Stimulated activated naive CD8-positive, alpha-beta T cell treated with anti-CD3 and anti-CD28 coated beads, Interleukin-15, Interleukin-2, amounts not matched to agents 100 ng/mL and 50 ng/mL, for 24 hours (primary cell): Measurements from ENCODE around the gene IL16.
"Not testable (repeated sequence)": the region's sequence is repeated elsewhere in the genome, so short reads cannot be mapped to it uniquely, and the experiment has no call there.

ENCODE experiments used
- H3K27ac Mint-ChIP-seq: one replicate; pipeline ENCODE4 v1.8.0; 2021; ENCODE audit warnings: mild to moderate bottlenecking, mixed read lengths
- H3K27me3 Mint-ChIP-seq: one replicate; pipeline ENCODE4 v1.8.0; 2021; ENCODE audit warnings: mixed read lengths
- H3K36me3 Mint-ChIP-seq: one replicate; pipeline ENCODE4 v1.8.0; 2021; ENCODE audit warnings: low read depth, mixed read lengths
- H3K4me1 Mint-ChIP-seq: one replicate; pipeline ENCODE4 v1.8.0; 2021; ENCODE audit warnings: low read depth, mixed read lengths
- H3K4me3 Mint-ChIP-seq: one replicate; pipeline ENCODE4 v1.8.0; 2021; ENCODE audit warnings: mild to moderate bottlenecking, mixed read lengths
- H3K9me3 Mint-ChIP-seq: one replicate; pipeline ENCODE4 v1.8.0; 2021; ENCODE audit warnings: mixed read lengths

Gene IL16

GRCh38 chr15:81337241-81337640 lies 140.6 kb downstream of the IL16 start:
- Mint-ChIP-seq H3K27ac (no peak overlapping the region), H3K9me3 (no peaks in the 10 kb centered on the region), H3K4me1 (no peaks in the 10 kb centered on the region), H3K27me3 (no peaks in the 10 kb centered on the region), H3K36me3 (no peaks in the 10 kb centered on the region), H3K4me3 (no peak overlapping the region)

GRCh38 chr15:81337713-81338157 lies 141.1 kb downstream of the IL16 start:
- no peak overlapping the region for H3K4me3 Mint-ChIP-seq

GRCh38 chr15:81338170-81339007 lies 141.7 kb downstream of the IL16 start:
- Mint-ChIP-seq H3K9me3 (no peaks in the 10 kb centered on the region), H3K4me1 (no peaks in the 10 kb centered on the region), H3K36me3 (no peaks in the 10 kb centered on the region), H3K27ac (no peak overlapping the region), H3K4me3 (no peak overlapping the region), H3K27me3 (no peaks in the 10 kb centered on the region)

More at GRCh38 chr15:81337713-81338157, 141.1 kb downstream of the IL16 start:
- H3K9me3 Mint-ChIP-seq = no peaks in the 10 kb centered on the region
- H3K27ac Mint-ChIP-seq = no peak overlapping the region
- no peaks in the 10 kb centered on the region for H3K4me1 Mint-ChIP-seq
- H3K27me3 Mint-ChIP-seq = no peaks in the 10 kb centered on the region
- no peaks in the 10 kb centered on the region for H3K36me3 Mint-ChIP-seq

- Mint-ChIP-seq H3K4me3 (no peak overlapping the region), H3K27ac (no peak overlapping the region), H3K36me3 (peaks cover 3% of the 10 kb centered on the region), H3K4me1 (no peaks in the 10 kb centered on the region), H3K9me3 (no peaks in the 10 kb centered on the region), H3K27me3 (no peaks in the 10 kb centered on the region)
Observed at GRCh38 chr15:81339321-81339720, 142.6 kb downstream of the IL16 start.

- Mint-ChIP-seq H3K4me1 (no peaks in the 10 kb centered on the region), H3K9me3 (no peaks in the 10 kb centered on the region), H3K36me3 (peaks cover 3% of the 10 kb centered on the region), H3K27me3 (no peaks in the 10 kb centered on the region), H3K27ac (no peak overlapping the region), H3K4me3 (no peak overlapping the region)
Observed at GRCh38 chr15:81339851-81340250, 143.2 kb downstream of the IL16 start.

GRCh38 chr15:81341351-81341750 lies 144.7 kb downstream of the IL16 start:
- no peak overlapping the region for H3K27ac Mint-ChIP-seq
- H3K36me3 Mint-ChIP-seq = peaks cover 3% of the 10 kb centered on the region
- H3K4me1 Mint-ChIP-seq = no peaks in the 10 kb centered on the region
- no peak overlapping the region for H3K4me3 Mint-ChIP-seq
- no peaks in the 10 kb centered on the region for H3K9me3 Mint-ChIP-seq
- no peaks in the 10 kb centered on the region for H3K27me3 Mint-ChIP-seq

GRCh38 chr15:81343371-81343770 lies 146.7 kb downstream of the IL16 start:
- H3K4me3 Mint-ChIP-seq = no peak overlapping the region
- H3K9me3 Mint-ChIP-seq = no peaks in the 10 kb centered on the region
- no peak overlapping the region for H3K27ac Mint-ChIP-seq
- H3K27me3 Mint-ChIP-seq = no peaks in the 10 kb centered on the region
- no peaks in the 10 kb centered on the region for H3K4me1 Mint-ChIP-seq
- H3K36me3 Mint-ChIP-seq = peaks cover 3% of the 10 kb centered on the region

GRCh38 chr15:81346611-81347010 lies 149.9 kb downstream of the IL16 start:
- H3K4me1 Mint-ChIP-seq = no peaks in the 10 kb centered on the region
- H3K27me3 Mint-ChIP-seq = no peaks in the 10 kb centered on the region
- H3K36me3 Mint-ChIP-seq = peaks cover 3% of the 10 kb centered on the region
- no peak overlapping the region for H3K4me3 Mint-ChIP-seq
- H3K9me3 Mint-ChIP-seq = no peaks in the 10 kb centered on the region
- no peak overlapping the region for H3K27ac Mint-ChIP-seq

GRCh38 chr15:81347910-81348309 lies 151.2 kb downstream of the IL16 start:
- Mint-ChIP-seq H3K27me3 (no peaks in the 10 kb centered on the region), H3K4me3 (no peak overlapping the region), H3K36me3 (peaks cover 3% of the 10 kb centered on the region), H3K4me1 (no peaks in the 10 kb centered on the region), H3K9me3 (no peaks in the 10 kb centered on the region), H3K27ac (no peak overlapping the region)

- not testable (repeated sequence) for H3K27ac Mint-ChIP-seq, H3K9me3 Mint-ChIP-seq, H3K27me3 Mint-ChIP-seq, H3K4me3 Mint-ChIP-seq, H3K4me1 Mint-ChIP-seq, H3K36me3 Mint-ChIP-seq
Observed at GRCh38 chr15:81348691-81349090, 152.0 kb downstream of the IL16 start.

GRCh38 chr15:81349271-81349670 lies 152.6 kb downstream of the IL16 start:
- Mint-ChIP-seq H3K27ac (no peak overlapping the region), H3K36me3 (no peaks in the 10 kb centered on the region), H3K27me3 (no peaks in the 10 kb centered on the region), H3K4me1 (no peaks in the 10 kb centered on the region), H3K4me3 (no peak overlapping the region), H3K9me3 (no peaks in the 10 kb centered on the region)

- H3K4me3 Mint-ChIP-seq = no peak overlapping the region
- no peaks in the 10 kb centered on the region for H3K9me3 Mint-ChIP-seq
- no peaks in the 10 kb centered on the region for H3K4me1 Mint-ChIP-seq
- no peaks in the 10 kb centered on the region for H3K36me3 Mint-ChIP-seq
- no peaks in the 10 kb centered on the region for H3K27me3 Mint-ChIP-seq
- no peak overlapping the region for H3K27ac Mint-ChIP-seq
Observed at GRCh38 chr15:81351651-81352050, 155.0 kb downstream of the IL16 start.

GRCh38 chr15:81356252-81356651 lies 159.6 kb downstream of the IL16 start:
- H3K27ac Mint-ChIP-seq = no peak overlapping the region
- no peaks in the 10 kb centered on the region for H3K27me3 Mint-ChIP-seq
- no peaks in the 10 kb centered on the region for H3K36me3 Mint-ChIP-seq
- no peaks in the 10 kb centered on the region for H3K9me3 Mint-ChIP-seq
- H3K4me3 Mint-ChIP-seq = no peak overlapping the region
- no peaks in the 10 kb centered on the region for H3K4me1 Mint-ChIP-seq

GRCh38 chr15:81357180-81357686 lies 160.6 kb downstream of the IL16 start:
- Mint-ChIP-seq H3K9me3 (no peaks in the 10 kb centered on the region), H3K27me3 (no peaks in the 10 kb centered on the region), H3K4me3 (no peak overlapping the region), H3K36me3 (no peaks in the 10 kb centered on the region), H3K4me1 (no peaks in the 10 kb centered on the region), H3K27ac (no peak overlapping the region)

GRCh38 chr15:81358248-81358647 lies 161.6 kb downstream of the IL16 start:
- no peak overlapping the region for H3K4me3 Mint-ChIP-seq
- H3K27me3 Mint-ChIP-seq = no peaks in the 10 kb centered on the region
- no peak overlapping the region for H3K27ac Mint-ChIP-seq
- no peaks in the 10 kb centered on the region for H3K36me3 Mint-ChIP-seq
- no peaks in the 10 kb centered on the region for H3K9me3 Mint-ChIP-seq
- no peaks in the 10 kb centered on the region for H3K4me1 Mint-ChIP-seq

GRCh38 chr15:81360491-81360890 lies 163.8 kb downstream of the IL16 start:
- no peak overlapping the region for H3K27ac Mint-ChIP-seq
- H3K27me3 Mint-ChIP-seq = no peaks in the 10 kb centered on the region
- H3K4me1 Mint-ChIP-seq = no peaks in the 10 kb centered on the region
- no peaks in the 10 kb centered on the region for H3K36me3 Mint-ChIP-seq
- no peaks in the 10 kb centered on the region for H3K9me3 Mint-ChIP-seq
- no peak overlapping the region for H3K4me3 Mint-ChIP-seq
